Esophagus squamous epithelium (tissue), 4 donors: ENCODE measurements around the gene ZBTB25.

Experiments used
- POLR2A ChIP-seq, 4 donors: fragments of 450-650 bp; IDR thresholded peaks; one replicate each; pipeline ENCODE4 v1.6.1; 2017; ENCODE audit warnings: antibody characterized with exemption in 4 of 4, mild to moderate bottlenecking in 4 of 4, moderate library complexity in 3 of 4
- TF ChIP-seq, protein P1 (sequence below), 6 experiments: fragments of 450-650 bp in 4 of 6; fragments of 200-600 bp in 2 of 6; sonication (generic) in 2 of 6; IDR thresholded peaks; one replicate each; pipeline ENCODE4 v1.5.1; 2016 to 2019; ENCODE audit warnings: antibody characterized with exemption in 6 of 6, mild to moderate bottlenecking in 4 of 6, moderate library complexity in 4 of 6

DNA sequence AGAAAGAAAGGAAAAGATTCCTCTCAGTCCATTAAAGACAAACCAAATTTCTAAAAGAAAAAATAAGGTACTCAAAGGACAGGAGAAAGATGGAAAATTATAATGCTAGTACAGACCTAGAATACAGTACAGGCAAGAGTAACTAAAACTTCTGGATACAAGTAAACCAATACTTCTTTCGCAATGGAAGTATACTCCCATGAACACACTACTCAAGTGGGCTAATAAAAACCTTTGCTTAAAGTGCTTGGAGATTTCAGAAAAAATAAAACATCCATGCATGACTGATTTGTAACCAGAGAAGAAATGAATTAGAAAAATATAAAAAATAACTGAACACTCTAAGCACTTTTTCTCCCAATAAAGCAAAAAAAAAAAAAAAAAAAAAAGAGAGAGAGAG, 3.5 kb downstream of the ZBTB25 start:
- TF ChIP-seq, protein P1, sequence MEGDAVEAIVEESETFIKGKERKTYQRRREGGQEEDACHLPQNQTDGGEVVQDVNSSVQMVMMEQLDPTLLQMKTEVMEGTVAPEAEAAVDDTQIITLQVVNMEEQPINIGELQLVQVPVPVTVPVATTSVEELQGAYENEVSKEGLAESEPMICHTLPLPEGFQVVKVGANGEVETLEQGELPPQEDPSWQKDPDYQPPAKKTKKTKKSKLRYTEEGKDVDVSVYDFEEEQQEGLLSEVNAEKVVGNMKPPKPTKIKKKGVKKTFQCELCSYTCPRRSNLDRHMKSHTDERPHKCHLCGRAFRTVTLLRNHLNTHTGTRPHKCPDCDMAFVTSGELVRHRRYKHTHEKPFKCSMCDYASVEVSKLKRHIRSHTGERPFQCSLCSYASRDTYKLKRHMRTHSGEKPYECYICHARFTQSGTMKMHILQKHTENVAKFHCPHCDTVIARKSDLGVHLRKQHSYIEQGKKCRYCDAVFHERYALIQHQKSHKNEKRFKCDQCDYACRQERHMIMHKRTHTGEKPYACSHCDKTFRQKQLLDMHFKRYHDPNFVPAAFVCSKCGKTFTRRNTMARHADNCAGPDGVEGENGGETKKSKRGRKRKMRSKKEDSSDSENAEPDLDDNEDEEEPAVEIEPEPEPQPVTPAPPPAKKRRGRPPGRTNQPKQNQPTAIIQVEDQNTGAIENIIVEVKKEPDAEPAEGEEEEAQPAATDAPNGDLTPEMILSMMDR (IDR thresholded peaks at IDR 0.05): no peak
- no peak for TF ChIP-seq POLR2A (IDR thresholded peaks at IDR 0.05)
